H1 (cell line): ENCODE results near the gene CRCP.
"Not testable (repeated sequence)": the region's sequence is repeated elsewhere in the genome, so short reads cannot be mapped to it uniquely, and the experiment has no call there.

Experiments used
- CHD2 ChIP-seq: IDR thresholded peaks from 2 replicates; pipeline ENCODE4 v1.6.1; 2012; ENCODE audit warnings: low read length, improper control_type of control experiment
- E2F6 ChIP-seq: IDR thresholded peaks from 2 replicates; pipeline ENCODE4 v1.6.1; 2012; ENCODE audit warnings: inconsistent platforms
- HDAC2 ChIP-seq, 2 experiments: fragments of 300-600 bp in 1 of 2; sonication (generic) in 1 of 2; IDR thresholded peaks; 2 replicates each; pipeline ENCODE4 v1.6.1; 2011 to 2012; ENCODE audit warnings: low read depth in 2 of 2, low read length in 2 of 2, mild to moderate bottlenecking in 2 of 2, moderate library complexity in 2 of 2, borderline replicate concordance in 1 of 2, inconsistent platforms in 1 of 2
- POLR2AphosphoS5 ChIP-seq: IDR thresholded peaks from 2 replicates; pipeline ENCODE4 v1.6.1; 2011; ENCODE audit warnings: low read depth, low read length
- YY1 ChIP-seq: IDR thresholded peaks from 2 replicates; pipeline ENCODE4 v1.6.1; 2011; ENCODE audit warnings: low read depth, mild to moderate bottlenecking, low read length
- TF ChIP-seq, protein P1 (sequence below), 3 experiments: IDR thresholded peaks; 1 replicate in 2 of 3; 2 replicates in 1 of 3; pipeline versions ENCODE4 v1.5.1 to v1.6.1; 2011; ENCODE audit warnings: low read length in 3 of 3, mild to moderate bottlenecking in 3 of 3, inconsistent platforms in 2 of 3, low read depth in 1 of 3, moderate library complexity in 1 of 3; ENCODE audit not compliant: insufficient read depth in 1 of 3; ENCODE audit errors: control extremely low read depth in 1 of 3
- TF ChIP-seq, protein P2 (sequence below): IDR thresholded peaks from 2 replicates; pipeline ENCODE4 v1.6.1; 2011; ENCODE audit warnings: low read length, improper control_type of control experiment

DNA sequence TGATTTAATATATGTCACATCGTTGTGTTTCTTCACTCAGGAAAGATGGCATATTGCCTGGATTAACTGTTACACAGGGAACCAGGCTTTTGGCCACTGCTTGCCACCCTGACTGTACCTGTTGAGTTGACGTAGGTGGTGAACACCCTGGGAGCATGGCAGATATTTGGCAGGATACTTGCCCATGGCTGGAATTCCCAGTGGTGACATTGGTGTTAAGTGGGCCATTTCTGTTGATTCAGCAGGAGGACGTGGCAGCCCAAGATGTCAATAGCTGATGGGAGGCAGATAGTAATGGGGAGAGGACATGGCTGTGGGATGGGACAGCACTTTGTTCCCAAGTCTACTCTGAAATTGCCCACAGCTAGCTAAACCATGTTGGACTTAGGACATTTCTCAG, 12.5 kb downstream of the CRCP start:
- TF ChIP-seq, protein P1, sequence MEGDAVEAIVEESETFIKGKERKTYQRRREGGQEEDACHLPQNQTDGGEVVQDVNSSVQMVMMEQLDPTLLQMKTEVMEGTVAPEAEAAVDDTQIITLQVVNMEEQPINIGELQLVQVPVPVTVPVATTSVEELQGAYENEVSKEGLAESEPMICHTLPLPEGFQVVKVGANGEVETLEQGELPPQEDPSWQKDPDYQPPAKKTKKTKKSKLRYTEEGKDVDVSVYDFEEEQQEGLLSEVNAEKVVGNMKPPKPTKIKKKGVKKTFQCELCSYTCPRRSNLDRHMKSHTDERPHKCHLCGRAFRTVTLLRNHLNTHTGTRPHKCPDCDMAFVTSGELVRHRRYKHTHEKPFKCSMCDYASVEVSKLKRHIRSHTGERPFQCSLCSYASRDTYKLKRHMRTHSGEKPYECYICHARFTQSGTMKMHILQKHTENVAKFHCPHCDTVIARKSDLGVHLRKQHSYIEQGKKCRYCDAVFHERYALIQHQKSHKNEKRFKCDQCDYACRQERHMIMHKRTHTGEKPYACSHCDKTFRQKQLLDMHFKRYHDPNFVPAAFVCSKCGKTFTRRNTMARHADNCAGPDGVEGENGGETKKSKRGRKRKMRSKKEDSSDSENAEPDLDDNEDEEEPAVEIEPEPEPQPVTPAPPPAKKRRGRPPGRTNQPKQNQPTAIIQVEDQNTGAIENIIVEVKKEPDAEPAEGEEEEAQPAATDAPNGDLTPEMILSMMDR (IDR thresholded peaks at IDR 0.05; ENCODE audit: control extremely low read depth in 1 of 3, insufficient read depth in 1 of 3, low read depth in 1 of 3, low read length in 3 of 3): not testable (repeated sequence)
- TF ChIP-seq CHD2; POLR2AphosphoS5; HDAC2 (IDR thresholded peaks at IDR 0.05; ENCODE audit: borderline replicate concordance in 1 of 2, low read depth in 2 of 2, low read length in 2 of 2); YY1; E2F6: not testable (repeated sequence)
- TF ChIP-seq, protein P2, sequence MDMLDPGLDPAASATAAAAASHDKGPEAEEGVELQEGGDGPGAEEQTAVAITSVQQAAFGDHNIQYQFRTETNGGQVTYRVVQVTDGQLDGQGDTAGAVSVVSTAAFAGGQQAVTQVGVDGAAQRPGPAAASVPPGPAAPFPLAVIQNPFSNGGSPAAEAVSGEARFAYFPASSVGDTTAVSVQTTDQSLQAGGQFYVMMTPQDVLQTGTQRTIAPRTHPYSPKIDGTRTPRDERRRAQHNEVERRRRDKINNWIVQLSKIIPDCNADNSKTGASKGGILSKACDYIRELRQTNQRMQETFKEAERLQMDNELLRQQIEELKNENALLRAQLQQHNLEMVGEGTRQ: not testable (repeated sequence)
